A673 (cell line): Measurements from ENCODE around the gene PPP1R3F.
"Not testable (repeated sequence)": the region's sequence is repeated elsewhere in the genome, so short reads cannot be mapped to it uniquely, and the experiment has no call there.

ENCODE experiments used
- CTCF ChIP-seq: fragments of 300-800, 200-600 bp; sonication (generic); conservative IDR thresholded peaks from 2 replicates; pipeline ENCODE4 v1.5.1; 2017; ENCODE audit warnings: low read depth, mild to moderate bottlenecking, antibody characterized with exemption, low read length, moderate library complexity, mixed read lengths
- EZH2 ChIP-seq: fragments of 200-600 bp; sonication (generic); IDR thresholded peaks from 2 replicates; pipeline ENCODE4 v1.6.1; 2017; ENCODE audit warnings: borderline replicate concordance, low read depth, mild to moderate bottlenecking, mixed read lengths, antibody characterized with exemption, low read length; ENCODE audit not compliant: poor library complexity, severe bottlenecking

- TF ChIP-seq CTCF, EZH2: not testable (repeated sequence)
Measured at GRCh38 chrX:49331282-49331681, 61.7 kb downstream of the PPP1R3F start, which contains the start of gene GAGE13.
